Neural progenitor cell (in vitro differentiated cells): ENCODE results near the gene PLP1.

ENCODE experiments used
- CTCF ChIP-seq: fragments of 200-600 bp; sonication (generic); IDR thresholded peaks from 2 replicates; pipeline ENCODE4 v1.5.1; 2017; ENCODE audit warnings: antibody characterized with exemption, mild to moderate bottlenecking
- EZH2 ChIP-seq: fragments of 200-600 bp; sonication (generic); IDR thresholded peaks from 2 replicates; pipeline ENCODE4 v1.6.1; 2017; ENCODE audit warnings: antibody characterized with exemption, mild to moderate bottlenecking, moderate library complexity
- EZH2phosphoT487 ChIP-seq: fragments of 200-600 bp; sonication (generic); IDR thresholded peaks from 2 replicates; pipeline ENCODE4 v1.6.1; 2017; ENCODE audit warnings: antibody characterized with exemption

GRCh38 chrX:103754401-103754800, 22.2 kb upstream of the PLP1 start:
- TF ChIP-seq CTCF (no peak), EZH2phosphoT487 (no peak), EZH2 (no peak)
